MG63 (cell line): ENCODE results near the gene NUCB1. TPM values are rescaled to one million over a fixed set of nuclear protein-coding genes. Genes with fewer than 3 reads are reported as not detected.
"Not testable (repeated sequence)": the region's sequence is repeated elsewhere in the genome, so short reads cannot be mapped to it uniquely, and the experiment has no call there.

Experiments
- DNase-seq: peaks from one replicate; pipeline ENCODE4 v3.0.0-alpha.2; 2020
- H3K27me3 ChIP-seq: fragments of 250-450 bp; sonication (Bioruptor Pico); 2 replicates; pipeline ENCODE4 v1.5.1; 2020; ENCODE audit warnings: mild to moderate bottlenecking, moderate library complexity
- H3K36me3 ChIP-seq: fragments of 250-450 bp; sonication (Bioruptor Pico); 2 replicates; pipeline ENCODE4 v1.5.1; 2020; ENCODE audit warnings: mild to moderate bottlenecking, moderate library complexity
- H3K4me3 ChIP-seq: fragments of 250-450 bp; sonication (Bioruptor Pico); 2 replicates; pipeline ENCODE4 v1.5.1; 2020; ENCODE audit warnings: mild to moderate bottlenecking, moderate library complexity
- H3K9me3 ChIP-seq: fragments of 250-450 bp; sonication (Bioruptor Pico); 2 replicates; pipeline ENCODE4 v1.5.1; 2020; ENCODE audit warnings: mild to moderate bottlenecking, moderate library complexity
- total RNA-seq: library from RNA; depleted of rRNA; stranded (reverse); fragments of >200 nt; shearing (Covaris generic); gene quantifications from 2 replicates; pipeline ENCODE4 v1.2.3, GENCODE V29; 2014; ENCODE audit warnings: low replicate concordance

The NUCB1 gene
- total RNA-seq, 1 experiment from 2014 or later = 236 TPM

GRCh38 chr19:48872182-48872883 is 27.8 kb upstream of the NUCB1 start, which contains the start of gene PPP1R15A:
Gene PPP1R15A (plus strand): TSS chr19:48872421. CDS start chr19:48873234, 813 bp downstream.
- Histone ChIP-seq H3K9me3 (no peaks in the 10 kb centered on the region), H3K4me3 (peak within 1 kb of the TSS; percentile 96), H3K27me3 (no peaks in the 10 kb centered on the region), H3K36me3 (peaks cover 50% of the 10 kb centered on the region)
- DNase-seq = peak; percentile 96

- Histone ChIP-seq H3K4me3 (peak overlapping the region; percentile 96), H3K36me3 (peaks cover 57% of the 10 kb centered on the region)
These were observed 27.1 kb upstream of the NUCB1 start for GRCh38 chr19:48872884-48873475.

DNA sequence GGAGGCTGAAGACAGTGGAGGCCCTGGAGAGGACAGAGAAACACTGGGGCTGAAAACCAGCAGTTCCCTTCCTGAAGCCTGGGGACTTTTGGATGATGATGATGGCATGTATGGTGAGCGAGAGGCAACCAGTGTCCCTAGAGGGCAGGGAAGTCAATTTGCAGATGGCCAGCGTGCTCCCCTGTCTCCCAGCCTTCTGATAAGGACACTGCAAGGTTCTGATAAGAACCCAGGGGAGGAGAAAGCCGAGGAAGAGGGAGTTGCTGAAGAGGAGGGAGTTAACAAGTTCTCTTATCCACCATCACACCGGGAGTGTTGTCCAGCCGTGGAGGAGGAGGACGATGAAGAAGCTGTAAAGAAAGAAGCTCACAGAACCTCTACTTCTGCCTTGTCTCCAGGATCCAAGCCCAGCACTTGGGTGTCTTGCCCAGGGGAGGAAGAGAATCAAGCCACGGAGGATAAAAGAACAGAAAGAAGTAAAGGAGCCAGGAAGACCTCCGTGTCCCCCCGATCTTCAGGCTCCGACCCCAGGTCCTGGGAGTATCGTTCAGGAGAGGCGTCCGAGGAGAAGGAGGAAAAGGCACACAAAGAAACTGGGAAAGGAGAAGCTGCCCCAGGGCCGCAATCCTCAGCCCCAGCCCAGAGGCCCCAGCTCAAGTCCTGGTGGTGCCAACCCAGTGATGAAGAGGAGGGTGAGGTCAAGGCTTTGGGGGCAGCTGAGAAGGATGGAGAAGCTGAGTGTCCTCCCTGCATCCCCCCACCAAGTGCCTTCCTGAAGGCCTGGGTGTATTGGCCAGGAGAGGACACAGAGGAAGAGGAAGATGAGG is 26.4 kb upstream of the NUCB1 start:
- H3K9me3 ChIP-seq = no peaks in the 10 kb centered on the region
- no peaks in the 10 kb centered on the region for H3K27me3 ChIP-seq
- H3K4me3 ChIP-seq = peak overlapping the region; percentile 96
- H3K36me3 ChIP-seq = peaks cover 64% of the 10 kb centered on the region
- DNase-seq = no peak

More at GRCh38 chr19:48872884-48873475, 27.1 kb upstream of the NUCB1 start:
- peak; percentile 88 for DNase-seq
- H3K9me3 ChIP-seq = no peaks in the 10 kb centered on the region
- H3K27me3 ChIP-seq = no peaks in the 10 kb centered on the region

DNA sequence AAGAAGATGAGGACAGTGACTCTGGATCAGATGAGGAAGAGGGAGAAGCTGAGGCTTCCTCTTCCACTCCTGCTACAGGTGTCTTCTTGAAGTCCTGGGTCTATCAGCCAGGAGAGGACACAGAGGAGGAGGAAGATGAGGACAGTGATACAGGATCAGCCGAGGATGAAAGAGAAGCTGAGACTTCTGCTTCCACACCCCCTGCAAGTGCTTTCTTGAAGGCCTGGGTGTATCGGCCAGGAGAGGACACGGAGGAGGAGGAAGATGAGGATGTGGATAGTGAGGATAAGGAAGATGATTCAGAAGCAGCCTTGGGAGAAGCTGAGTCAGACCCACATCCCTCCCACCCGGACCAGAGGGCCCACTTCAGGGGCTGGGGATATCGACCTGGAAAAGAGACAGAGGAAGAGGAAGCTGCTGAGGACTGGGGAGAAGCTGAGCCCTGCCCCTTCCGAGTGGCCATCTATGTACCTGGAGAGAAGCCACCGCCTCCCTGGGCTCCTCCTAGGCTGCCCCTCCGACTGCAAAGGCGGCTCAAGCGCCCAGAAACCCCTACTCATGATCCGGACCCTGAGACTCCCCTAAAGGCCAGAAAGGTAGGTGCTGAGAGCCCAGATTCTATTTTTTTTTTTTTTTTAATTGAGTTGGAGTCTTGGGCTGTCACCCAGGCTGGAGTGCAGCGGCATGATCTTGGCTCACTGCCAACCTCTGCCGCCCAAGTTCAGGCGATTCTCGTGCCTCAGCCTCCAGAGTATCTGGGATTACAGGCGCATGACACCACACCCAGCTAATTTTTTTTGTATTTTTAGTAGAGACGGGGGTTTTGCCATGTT is 25.6 kb upstream of the NUCB1 start:
- peak; percentile 81 for DNase-seq
- Histone ChIP-seq H3K27me3 (no peaks in the 10 kb centered on the region), H3K9me3 (no peaks in the 10 kb centered on the region), H3K36me3 (peaks cover 65% of the 10 kb centered on the region), H3K4me3 (peak overlapping the region; percentile 96)

GRCh38 chr19:48876043-48876981 is 23.8 kb upstream of the NUCB1 start:
- H3K27me3 ChIP-seq, H3K9me3 ChIP-seq: not testable (repeated sequence)
- DNase-seq = peak; percentile 65
- H3K36me3 ChIP-seq = peaks cover 69% of the 10 kb centered on the region
- H3K4me3 ChIP-seq = peak overlapping the region; percentile 96

- DNase-seq = no peak
- Histone ChIP-seq H3K27me3 (no peaks in the 10 kb centered on the region), H3K36me3 (peaks cover 71% of the 10 kb centered on the region), H3K9me3 (no peaks in the 10 kb centered on the region), H3K4me3 (no peak overlapping the region)
These were observed 22.3 kb upstream of the NUCB1 start for GRCh38 chr19:48877855-48878195.

- Histone ChIP-seq H3K9me3 (no peaks in the 10 kb centered on the region), H3K27me3 (no peaks in the 10 kb centered on the region), H3K4me3 (no peak overlapping the region), H3K36me3 (peaks cover 66% of the 10 kb centered on the region)
- no peak for DNase-seq
These were observed 21.7 kb upstream of the NUCB1 start for GRCh38 chr19:48878196-48879024.

GRCh38 chr19:48879025-48879637 is 21.0 kb upstream of the NUCB1 start:
- Histone ChIP-seq H3K9me3 (no peaks in the 10 kb centered on the region), H3K4me3 (no peak overlapping the region), H3K27me3 (no peaks in the 10 kb centered on the region), H3K36me3 (peaks cover 58% of the 10 kb centered on the region)
- DNase-seq = no peak

DNA sequence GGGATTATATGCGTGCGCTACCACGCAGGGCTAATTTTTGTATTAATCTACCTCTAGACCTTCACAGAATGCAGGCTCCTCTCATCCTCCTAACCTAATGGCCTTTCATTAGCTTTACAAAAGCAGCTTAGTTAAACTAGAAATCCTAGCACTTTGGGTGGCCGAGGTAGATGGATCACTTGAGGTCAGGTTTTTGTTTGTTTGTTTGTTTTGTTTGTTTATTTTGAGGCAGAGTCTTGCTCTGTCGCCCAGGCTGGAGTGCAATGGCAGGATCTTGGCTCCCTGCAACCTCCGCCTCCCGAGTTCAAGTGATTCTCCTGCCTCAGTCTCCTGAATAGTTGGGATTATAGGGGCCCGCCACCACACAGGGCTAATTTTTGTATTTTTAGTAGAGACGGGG is 20.4 kb upstream of the NUCB1 start:
- H3K36me3 ChIP-seq = peaks cover 53% of the 10 kb centered on the region
- H3K27me3 ChIP-seq, DNase-seq: not testable (repeated sequence)

DNA sequence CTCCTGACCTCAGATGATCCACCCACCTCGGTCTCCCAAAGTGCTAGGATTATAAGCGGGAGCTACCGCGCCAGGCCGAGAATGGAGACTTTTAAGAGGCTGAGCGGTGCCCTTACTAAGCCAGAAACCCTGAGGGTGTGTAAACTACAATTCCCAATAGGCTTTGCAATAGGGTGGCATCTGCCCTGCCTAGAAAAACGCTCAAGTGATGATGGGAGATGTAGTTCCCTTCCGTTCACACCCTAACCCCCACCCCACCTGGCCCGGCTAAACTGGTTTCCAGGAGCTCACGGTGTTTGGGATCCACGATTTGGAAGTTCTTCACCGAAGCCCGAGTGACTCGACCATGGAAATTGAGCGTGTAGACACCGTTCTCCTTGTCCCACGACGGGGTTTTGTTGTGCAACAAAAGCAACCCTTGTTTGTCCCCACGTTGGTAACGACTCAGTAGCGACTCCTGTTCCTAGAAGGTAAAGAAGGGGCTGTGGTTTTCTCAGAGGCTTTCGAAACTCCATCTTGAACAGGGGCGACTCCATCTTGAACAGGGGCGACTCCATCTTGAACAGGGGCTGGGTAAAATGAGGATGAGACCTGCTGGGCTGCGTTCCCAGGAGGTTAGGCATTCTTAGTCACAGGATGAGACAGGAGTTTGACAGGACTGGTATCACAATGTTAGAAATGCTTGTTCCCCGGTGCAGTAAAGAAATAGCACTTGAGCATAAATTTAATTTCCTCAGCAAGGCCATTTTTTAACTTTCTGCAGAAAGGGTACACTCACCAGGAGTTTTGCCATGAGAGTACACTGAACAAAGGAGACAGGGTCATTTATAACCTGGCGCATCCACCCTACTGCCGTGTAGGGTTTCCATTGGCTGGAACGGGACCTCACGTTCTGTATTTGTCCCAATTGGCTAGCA is 18.1 kb upstream of the NUCB1 start:
- H3K36me3 ChIP-seq = peaks cover 30% of the 10 kb centered on the region
- H3K4me3 ChIP-seq = no peak overlapping the region
- no peaks in the 10 kb centered on the region for H3K27me3 ChIP-seq
- DNase-seq = no peak
- no peaks in the 10 kb centered on the region for H3K9me3 ChIP-seq

More for the DNA sequence above, 20.4 kb upstream of the NUCB1 start:
- H3K4me3 ChIP-seq, H3K9me3 ChIP-seq: not testable (repeated sequence)

- H3K27me3 ChIP-seq = no peaks in the 10 kb centered on the region
- no peak overlapping the region for H3K4me3 ChIP-seq
- no peak for DNase-seq
- no peaks in the 10 kb centered on the region for H3K9me3 ChIP-seq
- H3K36me3 ChIP-seq = peaks cover 12% of the 10 kb centered on the region
These were observed 16.4 kb upstream of the NUCB1 start for GRCh38 chr19:48883726-48884125.

- Histone ChIP-seq H3K36me3 (no peaks in the 10 kb centered on the region), H3K4me3 (no peak overlapping the region), H3K27me3 (no peaks in the 10 kb centered on the region), H3K9me3 (no peaks in the 10 kb centered on the region)
- no peak for DNase-seq
These were observed 12.1 kb upstream of the NUCB1 start for GRCh38 chr19:48887861-48888612.

GRCh38 chr19:48889496-48889895 is 10.6 kb upstream of the NUCB1 start:
- H3K9me3 ChIP-seq, H3K36me3 ChIP-seq, H3K4me3 ChIP-seq, DNase-seq, H3K27me3 ChIP-seq: not testable (repeated sequence)
